H1 (cell line): ENCODE data around the gene POLR3GL. TPM values are rescaled to one million over a fixed set of nuclear protein-coding genes. Genes with fewer than 3 reads are reported as not detected.

ENCODE experiments used
- CTCF ChIA-PET: fragments of 300-600 bp; sonication (Branson Sonifier 250); formaldehyde crosslinking; loops from one replicate; lab custom pipeline; 2021; ENCODE audit not compliant: partially characterized antibody; lab: Charles Lee
- POLR2A ChIA-PET: fragments of 300-600 bp; sonication (Branson Sonifier 250); formaldehyde crosslinking; loops from one replicate; lab custom pipeline; 2021; ENCODE audit warnings: inconsistent platforms; ENCODE audit not compliant: partially characterized antibody; lab: Charles Lee
- DNase-seq, 2 experiments: peaks; one replicate each; pipeline versions ENCODE4 v3.0.0 to v3.0.0-alpha.2; 2010 to 2022; ENCODE audit warnings: low spot score in 2 of 2, low read depth in 1 of 2, mixed read lengths in 1 of 2
- FAIRE-seq: peaks from 2 replicates; lab custom pipeline; 2011; peaks lifted over from hg19 to GRCh38; lab: Jason Lieb, UNC
- H2AFZ ChIP-seq: 2 replicates; pipeline ENCODE4 v1.8.1; 2012; ENCODE audit warnings: low read length, inconsistent platforms
- H2AK5ac ChIP-seq: 2 replicates; pipeline ENCODE4 v1.6.1; 2013; ENCODE audit warnings: low read depth, low read length
- H2BK120ac ChIP-seq: replicated peaks from 2 replicates; pipeline ENCODE3; 2013; ENCODE audit warnings: low read depth, low read length, inconsistent platforms
- H2BK12ac ChIP-seq: 2 replicates; pipeline ENCODE4 v1.6.1; 2013; ENCODE audit warnings: low read depth, low read length
- H2BK15ac ChIP-seq: 2 replicates; pipeline ENCODE4 v1.6.1; 2013; ENCODE audit warnings: low read length
- H2BK20ac ChIP-seq: 2 replicates; pipeline ENCODE4 v1.6.1; 2013; ENCODE audit warnings: low read length
- H2BK5ac ChIP-seq: 2 replicates; pipeline ENCODE4 v1.6.1; 2013; ENCODE audit warnings: low read depth, low read length
- H3K14ac ChIP-seq: 2 replicates; pipeline ENCODE4 v1.6.1; 2013; ENCODE audit warnings: inconsistent platforms; ENCODE audit not compliant: insufficient read length
- H3K18ac ChIP-seq: 2 replicates; pipeline ENCODE4 v1.6.1; 2013; ENCODE audit warnings: low read length; ENCODE audit errors: extremely low read depth
- H3K23ac ChIP-seq: 2 replicates; pipeline ENCODE4 v1.6.1; 2013; ENCODE audit warnings: inconsistent platforms; ENCODE audit not compliant: insufficient read length
- H3K23me2 ChIP-seq: 2 replicates; pipeline ENCODE4 v1.6.1; 2013; ENCODE audit warnings: low read depth, low read length
- H3K27ac ChIP-seq: 2 replicates; pipeline ENCODE4 v1.6.1; 2011; ENCODE audit warnings: low read depth, low read length, inconsistent platforms
- H3K27me3 ChIP-seq, 4 experiments: replicated peaks in 1 of 4; 1 replicate in 1 of 4; 2 replicates in 3 of 4; pipeline versions ENCODE4 v1.6.1 to v1.8.1; 2011 to 2013; ENCODE audit warnings: low read length in 3 of 4, mild to moderate bottlenecking in 3 of 4, inconsistent platforms in 2 of 4, mixed read lengths in 2 of 4, moderate library complexity in 1 of 4; ENCODE audit not compliant: control insufficient read depth in 3 of 4, insufficient read depth in 3 of 4; ENCODE audit errors: extremely low read depth in 1 of 4
- H3K36me3 ChIP-seq, 4 experiments: 2 replicates each; pipeline versions ENCODE4 v1.6.1 to v1.8.1; 2011 to 2013; ENCODE audit warnings: mild to moderate bottlenecking in 4 of 4, low read length in 3 of 4, moderate library complexity in 2 of 4, control low read depth in 1 of 4, inconsistent platforms in 1 of 4; ENCODE audit not compliant: insufficient read depth in 4 of 4, control insufficient read depth in 2 of 4
- H3K4ac ChIP-seq: replicated peaks from 2 replicates; pipeline ENCODE3; 2013; ENCODE audit warnings: low read length, low read depth, mixed read lengths, inconsistent platforms; ENCODE audit not compliant: insufficient read length
- H3K4me1 ChIP-seq, 4 experiments: replicated peaks in 1 of 4; 1 replicate in 1 of 4; 2 replicates in 3 of 4; pipeline versions ENCODE4 v1.6.1 to v1.8.1; 2011 to 2013; ENCODE audit warnings: low read length in 3 of 4, inconsistent platforms in 2 of 4, mixed read lengths in 1 of 4; ENCODE audit not compliant: insufficient read depth in 4 of 4, control insufficient read depth in 3 of 4
- H3K4me2 ChIP-seq, 2 experiments: 2 replicates each; pipeline versions ENCODE4 v1.6.1 to v1.8.1; 2011 to 2013; ENCODE audit warnings: low read depth in 2 of 2, low read length in 2 of 2, control low read depth in 1 of 2, inconsistent platforms in 1 of 2, mild to moderate bottlenecking in 1 of 2; ENCODE audit not compliant: insufficient read depth in 1 of 2
- H3K4me3 ChIP-seq, 4 experiments: fragments of 200-600, 300-600 bp in 1 of 4; sonication (generic), shearing (Covaris generic), sonication (Bioruptor Twin) in 1 of 4; 2 replicates each; pipeline versions ENCODE4 v1.5.1 to v1.8.1; 2011 to 2016; ENCODE audit warnings: low read length in 4 of 4, low read depth in 3 of 4, control low read depth in 2 of 4, inconsistent platforms in 2 of 4, mild to moderate bottlenecking in 2 of 4, mixed read lengths in 1 of 4, moderate library complexity in 1 of 4; ENCODE audit not compliant: insufficient read depth in 2 of 4; ENCODE audit errors: extremely low read depth in 1 of 4
- H3K56ac ChIP-seq: replicated peaks from 2 replicates; pipeline ENCODE3; 2013; ENCODE audit warnings: low read depth, mild to moderate bottlenecking, mixed read lengths, low read length, inconsistent platforms; ENCODE audit not compliant: insufficient read length
- H3K79me1 ChIP-seq: 2 replicates; pipeline ENCODE4 v1.6.1; 2013; ENCODE audit warnings: low read depth, low read length, control low read depth
- H3K79me2 ChIP-seq, 2 experiments: 2 replicates each; pipeline versions ENCODE4 v1.6.1 to v1.8.1; 2012 to 2013; ENCODE audit warnings: low read length in 2 of 2, mild to moderate bottlenecking in 2 of 2, inconsistent platforms in 1 of 2; ENCODE audit not compliant: insufficient read depth in 2 of 2, control insufficient read depth in 1 of 2
- H3K9ac ChIP-seq, 4 experiments: replicated peaks in 1 of 4; 1 replicate in 1 of 4; 2 replicates in 3 of 4; pipeline versions ENCODE4 v1.6.1 to v1.8.1; 2011 to 2013; ENCODE audit warnings: low read depth in 3 of 4, low read length in 3 of 4, control low read depth in 2 of 4, mild to moderate bottlenecking in 2 of 4, moderate library complexity in 2 of 4, inconsistent platforms in 1 of 4; ENCODE audit errors: extremely low read depth in 1 of 4
- H3K9me3 ChIP-seq, 2 experiments: 2 replicates each; pipeline versions ENCODE4 v1.6.1 to v1.8.1; 2012 to 2013; ENCODE audit warnings: mild to moderate bottlenecking in 2 of 2, moderate library complexity in 2 of 2, control low read depth in 1 of 2, inconsistent platforms in 1 of 2, low read depth in 1 of 2, low read length in 1 of 2, mixed read lengths in 1 of 2; ENCODE audit not compliant: insufficient read depth in 2 of 2
- H4K20me1 ChIP-seq, 2 experiments: replicated peaks in 1 of 2; 2 replicates each; pipeline versions ENCODE3 to v1.8.1; 2011 to 2013; ENCODE audit warnings: inconsistent platforms in 2 of 2, low read length in 2 of 2, mild to moderate bottlenecking in 1 of 2; ENCODE audit not compliant: insufficient read depth in 2 of 2, control insufficient read depth in 1 of 2
- H4K5ac ChIP-seq: 2 replicates; pipeline ENCODE4 v1.6.1; 2013; ENCODE audit warnings: low read length, low read depth, mixed read lengths, inconsistent platforms; ENCODE audit not compliant: insufficient read length
- H4K8ac ChIP-seq: 2 replicates; pipeline ENCODE4 v1.8.0; 2013; ENCODE audit warnings: mild to moderate bottlenecking, moderate library complexity, low read length, inconsistent platforms; ENCODE audit not compliant: insufficient read depth; ENCODE audit errors: extremely low read depth
- H4K91ac ChIP-seq: replicated peaks from 2 replicates; pipeline ENCODE3; 2013; ENCODE audit warnings: low read length, mixed read lengths, inconsistent platforms; ENCODE audit not compliant: insufficient read length
- BCL11A ChIP-seq, 2 experiments: IDR thresholded peaks; one replicate each; pipeline ENCODE4 v1.6.1; 2011; ENCODE audit warnings: low read depth in 2 of 2, low read length in 2 of 2, mild to moderate bottlenecking in 2 of 2
- CBX5 ChIP-seq: fragments of 300-800, 300-1000 bp; sonication (generic); IDR thresholded peaks from 2 replicates; pipeline ENCODE4 v1.7.1; 2016; ENCODE audit warnings: antibody characterized with exemption, low read length, low read depth
- EP300 ChIP-seq, 2 experiments: IDR thresholded peaks; 1 replicate in 1 of 2; 2 replicates in 1 of 2; pipeline ENCODE4 v1.6.1; 2011 to 2012; ENCODE audit warnings: low read depth in 2 of 2, low read length in 2 of 2, mild to moderate bottlenecking in 2 of 2, borderline replicate concordance in 1 of 2, inconsistent platforms in 1 of 2, moderate library complexity in 1 of 2
- GTF2F1 ChIP-seq: IDR thresholded peaks from 2 replicates; pipeline ENCODE4 v1.6.1; 2012; ENCODE audit warnings: low read depth, low read length, improper control_type of control experiment, borderline replicate concordance
- MAFK ChIP-seq: IDR thresholded peaks from 2 replicates; pipeline ENCODE4 v1.6.1; 2012; ENCODE audit warnings: low read depth, mild to moderate bottlenecking, improper control_type of control experiment, low read length
- POLR2AphosphoS5 ChIP-seq: IDR thresholded peaks from 2 replicates; pipeline ENCODE4 v1.6.1; 2011; ENCODE audit warnings: low read depth, low read length
- RAD21 ChIP-seq, 2 experiments: IDR thresholded peaks in 1 of 2; conservative IDR thresholded peaks in 1 of 2; 2 replicates each; pipeline ENCODE4 v1.6.1; 2011; ENCODE audit warnings: low read depth in 2 of 2, low read length in 2 of 2, improper control_type of control experiment in 1 of 2, inconsistent platforms in 1 of 2, mild to moderate bottlenecking in 1 of 2, moderate library complexity in 1 of 2
- RFX5 ChIP-seq: IDR thresholded peaks from 2 replicates; pipeline ENCODE4 v1.6.1; 2011; ENCODE audit warnings: low read depth, low read length, improper control_type of control experiment, borderline replicate concordance
- SIRT6 ChIP-seq: IDR thresholded peaks from one replicate; pipeline ENCODE4 v1.7.1; 2012; ENCODE audit warnings: low read length, inconsistent platforms
- SP2 ChIP-seq: IDR thresholded peaks from 2 replicates; pipeline ENCODE4 v1.6.1; 2012; ENCODE audit warnings: mild to moderate bottlenecking, low read length, inconsistent platforms
- SP4 ChIP-seq: IDR thresholded peaks from 2 replicates; pipeline ENCODE4 v1.6.1; 2012; ENCODE audit warnings: low read length, inconsistent platforms
- TCF12 ChIP-seq: IDR thresholded peaks from 2 replicates; pipeline ENCODE4 v1.6.1; 2011; ENCODE audit warnings: low read depth, mild to moderate bottlenecking, low read length
- WGBS, 2 experiments: shearing (Covaris generic) in 1 of 2; methylation state at CpG; one replicate each; pipeline versions ENCODE4 v1.1.6 to v1.1.7; 2013 to 2015; ENCODE audit warnings: low lambda C conversion rate in 2 of 2, mixed read lengths in 2 of 2, inconsistent platforms in 1 of 2, low coverage in 1 of 2, missing lambda C conversion rate in 1 of 2; ENCODE audit not compliant: insufficient replicate concordance in 2 of 2, insufficient coverage in 1 of 2, insufficient read length in 1 of 2; ENCODE audit errors: extremely low coverage in 1 of 2, missing lambda C conversion rate in 1 of 2; 5-methylcytosine and 5-hydroxymethylcytosine counted together
- polyA plus RNA-seq, 7 experiments: library from polyadenylated mRNA; depleted of rRNA in 3 of 7; stranded (reverse) in 5 of 7; unstranded in 2 of 7; fragments of >200 nt in 5 of 7; fragments of 200-250 nt in 2 of 7; gene quantifications; 1 replicate in 5 of 7; 2 replicates in 1 of 7; 4 replicates in 1 of 7; pipeline versions ENCODE4 v1.2.1 to v1.2.3, GENCODE V29; 2011 to 2013; ENCODE audit warnings: missing spikeins in 2 of 7, mixed read lengths in 2 of 7
- total RNA-seq: library from RNA; stranded (reverse); fragmentation: NEBNext Ultra II Directional; extraction: Animal tissue kit (Norgen Biotek cat#: 25700); gene quantifications from 2 replicates; pipeline ENCODE4 v1.2.1, GENCODE V29; 2021

Gene POLR3GL
- total and polyA plus RNA-seq, 2 of the 8 experiments (the other 6 are each of a cell fraction or from before 2014, with no cell fraction given), result 3.1 to 3.9 TPM

DNA sequence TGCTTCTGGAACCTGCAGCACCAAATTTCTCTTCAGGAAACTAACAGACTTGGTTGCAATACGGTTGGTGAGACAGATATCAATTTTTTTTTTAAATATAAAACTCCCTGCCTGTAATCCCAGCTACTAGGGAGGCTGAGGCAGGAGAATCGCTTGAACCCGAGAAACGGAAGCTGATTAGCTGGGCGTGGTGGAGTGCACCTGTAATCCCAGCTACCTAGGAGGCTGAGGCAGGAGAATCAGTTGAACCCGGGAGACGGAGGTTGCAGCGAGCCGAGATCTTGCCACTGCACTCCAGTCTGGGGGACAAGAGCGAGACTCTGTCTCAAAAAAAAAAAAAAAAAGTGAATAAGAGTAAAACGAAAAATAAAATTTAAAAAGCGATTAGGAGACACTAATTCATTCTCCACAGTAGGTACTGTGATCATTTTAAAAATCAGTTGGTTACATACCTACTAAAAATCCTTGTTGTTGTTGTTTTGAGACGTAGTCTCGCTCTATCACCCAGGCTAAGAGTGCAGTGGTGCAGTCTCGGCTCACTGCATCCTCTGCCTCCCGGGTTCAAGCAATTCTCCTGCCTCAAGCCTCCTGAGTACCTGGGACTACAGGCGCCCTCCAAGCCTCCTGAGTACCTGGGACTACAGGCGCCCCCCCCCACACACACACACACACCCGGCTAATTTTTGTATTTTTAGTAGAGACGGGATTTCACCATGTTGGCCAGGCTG lies 36.4 kb upstream of the POLR3GL start:
- no peak overlapping the region for H4K8ac ChIP-seq
- H3K4me2 ChIP-seq, result peak overlapping the region; percentile 74 to 77
- peaks cover 4% of the 10 kb centered on the region; the same call in 1 of the 2 replicates for H3K23me2 ChIP-seq
- no peak overlapping the region for H3K14ac ChIP-seq
- FAIRE-seq (no peak), DNase-seq (no peak)
- 76% methylated on average over 18 of the region's 20 CpGs; no CpG with 5 or more reads in 1 of the 2 experiments for WGBS, 2 experiments
- peak overlapping the region; percentile 19 for H3K4ac ChIP-seq
- peaks cover 0 to 4% (median 2%) of the 10 kb centered on the region in 4 experiments; a peak in 4 of 7 replicates for H3K4me1 ChIP-seq
- H2AFZ ChIP-seq, result no peak overlapping the region
- peak overlapping the region; percentile 71 to 94 (median 86) for H3K9ac ChIP-seq
- H3K23ac ChIP-seq, result no peak overlapping the region
- peaks cover 0 to 14% of the 10 kb centered on the region in 2 experiments; a peak in 2 of 4 replicates for H3K79me2 ChIP-seq
- H3K27me3 ChIP-seq, result no peaks in the 10 kb centered on the region
- H3K56ac ChIP-seq, result peak overlapping the region; percentile 2
- H2BK12ac ChIP-seq, result no peak overlapping the region; the same call in 1 of the 2 replicates
- H3K36me3 ChIP-seq, result peaks cover 3 to 11% (median 8%) of the 10 kb centered on the region in 4 experiments; a peak in 6 of 8 replicates
- H2BK20ac ChIP-seq, result no peak overlapping the region
- CTCF ChIA-PET, result interaction anchor here (0.7 to 2.2 kb wide), 13 partner anchors 9 to 84 kb away, joined by 3 to 18 read pairs (median 4); partner anchors contain the start of genes ANKRD34A, ITGA10, LIX1L and PEX11B
- H4K5ac ChIP-seq, result peak overlapping the region; percentile 24
- peak overlapping the region; percentile 4; the same call in 1 of the 2 replicates for H2AK5ac ChIP-seq
- H2BK15ac ChIP-seq, result no peak overlapping the region
- no peaks in the 10 kb centered on the region for H3K79me1 ChIP-seq
- no peaks in the 10 kb centered on the region for H3K9me3 ChIP-seq
- H4K20me1 ChIP-seq, result no peaks in the 10 kb centered on the region
- no peak overlapping the region for H2BK120ac ChIP-seq
- H3K4me3 ChIP-seq, result peak overlapping the region; percentile 81 to 97 (median 92)
- H2BK5ac ChIP-seq, result peak overlapping the region; percentile 95
- H3K18ac ChIP-seq, result peak overlapping the region; percentile 51; the same call in 1 of the 2 replicates
- peak overlapping the region; percentile 22 for H4K91ac ChIP-seq
- POLR2A ChIA-PET, result interaction anchor here (0.7 to 2.4 kb wide), 32 partner anchors 9 to 124 kb away, joined by 3 to 35 read pairs (median 5); partner anchors contain the start of genes ANKRD34A, ITGA10, LIX1L and NUDT17
- H3K27ac ChIP-seq, result peak overlapping the region; percentile 90
- TF ChIP-seq CBX5 (no peak), TCF12 (no peak), SP4 (no peak), SIRT6 (no peak), BCL11A (IDR thresholded peaks at IDR 0.05; ENCODE audit: low read depth in 2 of 2, low read length in 2 of 2) (no peak), EP300 (IDR thresholded peaks at IDR 0.05; ENCODE audit: borderline replicate concordance in 1 of 2, low read depth in 2 of 2, low read length in 2 of 2) (no peak), RFX5 (no peak), RAD21 (IDR thresholded peaks at IDR 0.05 in 1 of 2, conservative IDR thresholded peaks at IDR 0.05 in 1 of 2; ENCODE audit: low read depth in 2 of 2, low read length in 2 of 2) (no peak), MAFK (no peak), GTF2F1 (no peak), POLR2AphosphoS5 (no peak), SP2 (no peak)
